BJ (cell line): Measurements from ENCODE around the gene TEX9. TPM values are rescaled to one million over a fixed set of nuclear protein-coding genes. Genes with fewer than 3 reads are reported as not detected.
"Not testable (repeated sequence)": the region's sequence is repeated elsewhere in the genome, so short reads cannot be mapped to it uniquely, and the experiment has no call there.

Source experiments
- CTCF ChIA-PET: fragments of 350-600 bp; formaldehyde crosslinking; extraction: SDS; loops from one replicate; lab custom pipeline; 2021; ENCODE audit warnings: antibody characterized with exemption, inconsistent platforms; lab: Yijun Ruan, JAX
- POLR2A ChIA-PET: fragments of 300-600 bp; sonication (Branson Sonifier 250); formaldehyde crosslinking; extraction: SDS; loops from one replicate; lab custom pipeline; 2021; ENCODE audit warnings: antibody characterized with exemption; lab: Charles Lee
- DNase-seq: peaks from one replicate; pipeline ENCODE4 v3.0.0-alpha.2; 2011; ENCODE audit warnings: low read depth
- H3K27me3 ChIP-seq: 2 replicates; pipeline ENCODE4 v1.6.0; 2011; ENCODE audit warnings: low read length; ENCODE audit not compliant: control insufficient read depth, insufficient read depth
- H3K36me3 ChIP-seq: 2 replicates; pipeline ENCODE4 v1.5.1; 2011; ENCODE audit warnings: low read length; ENCODE audit not compliant: control insufficient read depth, insufficient read depth
- H3K4me3 ChIP-seq: 2 replicates; pipeline ENCODE4 v1.5.1; 2011; ENCODE audit warnings: low read depth, mild to moderate bottlenecking, control low read depth, low read length
- CTCF ChIP-seq: IDR thresholded peaks from 2 replicates; pipeline ENCODE4 v1.5.1; 2011; ENCODE audit warnings: low read depth, mild to moderate bottlenecking, control low read depth, inconsistent platforms, low read length, moderate library complexity; ENCODE audit not compliant: insufficient read depth
- polyA plus RNA-seq: library from polyadenylated mRNA; depleted of rRNA; stranded (reverse); fragments of >200 nt; gene quantifications from 2 replicates; pipeline ENCODE4 v1.2.3, GENCODE V29; 2011

TEX9 gene
- polyA plus RNA-seq, 1 experiment: 0.72 TPM

DNA sequence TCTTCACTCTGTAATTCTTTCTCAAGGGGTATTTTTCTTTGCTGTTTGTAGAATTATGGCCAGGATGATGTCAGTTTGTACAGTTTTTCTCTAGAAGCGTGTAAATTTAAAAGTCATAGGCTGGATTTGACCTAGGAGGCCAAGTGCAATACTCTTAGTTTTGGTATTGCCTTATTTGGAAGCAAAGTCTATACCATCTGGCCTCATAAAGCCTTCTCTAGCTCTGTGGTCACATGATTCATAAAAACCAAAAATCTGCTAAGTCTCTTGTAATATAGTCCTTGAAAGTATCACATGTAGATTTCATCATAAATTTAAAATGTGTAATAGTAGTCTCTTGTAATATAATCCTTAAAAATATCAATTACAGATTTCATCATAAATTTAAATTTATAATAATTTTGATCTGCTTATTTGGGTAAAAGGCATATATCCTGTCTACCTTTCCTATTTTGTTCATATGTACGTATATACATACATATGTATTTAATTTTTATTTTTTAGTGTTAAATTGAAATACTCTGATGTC, 25.6 kb downstream of the TEX9 start:
- ChIA-PET POLR2A (no interaction called here), CTCF (no interaction called here)
- no peak for TF ChIP-seq CTCF
- H3K36me3 ChIP-seq: no peaks in the 10 kb centered on the region
- no peak overlapping the region for H3K4me3 ChIP-seq
- DNase-seq: no peak
- no peaks in the 10 kb centered on the region for H3K27me3 ChIP-seq

DNA sequence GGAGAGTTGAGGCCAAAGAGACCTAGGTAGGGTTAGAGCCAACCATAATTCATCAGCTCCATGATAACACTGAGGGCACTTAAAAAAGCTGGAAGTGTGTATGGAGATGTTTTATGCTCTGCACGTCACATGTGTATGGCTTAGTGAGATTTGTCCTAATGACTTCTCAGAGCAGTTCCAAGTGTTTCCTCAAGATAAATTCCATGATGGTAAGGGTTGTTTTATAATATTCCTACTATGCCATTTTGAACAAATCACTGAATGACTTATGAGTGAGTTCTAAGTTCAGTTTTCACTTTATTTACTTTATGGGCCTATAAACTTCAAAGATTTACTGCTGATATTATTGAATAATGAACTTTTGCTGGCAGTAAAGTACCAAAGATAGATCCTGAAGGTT, 28.1 kb downstream of the TEX9 start:
- DNase-seq: no peak
- ChIA-PET CTCF (no interaction called here), POLR2A (no interaction called here)
- no peak for TF ChIP-seq CTCF
- H3K36me3 ChIP-seq: no peaks in the 10 kb centered on the region
- no peaks in the 10 kb centered on the region for H3K27me3 ChIP-seq
- no peak overlapping the region for H3K4me3 ChIP-seq

DNA sequence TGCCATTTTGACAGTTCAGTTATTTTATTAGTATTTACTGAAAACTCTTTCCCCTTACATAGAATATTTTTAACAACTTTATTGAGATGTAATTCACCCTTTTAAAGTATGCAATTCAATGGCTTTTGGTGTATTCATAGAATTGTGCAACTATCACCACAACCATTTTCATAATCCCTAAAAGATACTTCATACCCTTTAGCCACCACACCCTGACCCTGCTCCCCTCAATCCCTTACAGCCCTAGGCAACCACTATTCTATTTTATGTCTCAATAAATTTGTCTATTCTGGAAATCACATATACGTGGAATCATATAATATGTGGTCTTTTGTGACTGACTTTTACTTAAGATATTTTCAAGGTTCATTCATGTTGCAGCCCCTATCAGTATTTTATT, 29.7 kb downstream of the TEX9 start:
- CTCF ChIA-PET: no interaction called here
- DNase-seq: no peak
- no peak for TF ChIP-seq CTCF

DNA sequence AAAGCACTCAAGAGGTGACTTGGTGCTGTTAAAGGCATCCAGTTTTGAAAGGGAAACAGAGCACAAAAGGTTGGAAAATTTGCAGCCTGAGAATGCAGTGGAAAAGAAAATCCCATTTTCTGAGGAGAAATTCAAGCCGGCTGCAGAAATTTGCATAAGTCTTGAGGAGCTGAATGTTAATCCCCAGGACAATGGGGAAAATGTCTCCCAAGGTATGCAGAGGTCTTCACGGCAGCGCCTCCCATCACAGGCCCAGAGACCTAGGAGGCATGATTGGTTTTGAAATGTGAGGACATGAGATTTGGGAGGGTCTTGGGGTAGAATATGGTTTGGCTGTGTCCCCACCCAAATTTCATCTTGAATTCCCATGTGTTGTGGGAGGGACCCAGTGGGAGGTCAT, 32.1 kb downstream of the TEX9 start:
- POLR2A ChIA-PET, H3K27me3 ChIP-seq, H3K4me3 ChIP-seq, DNase-seq, H3K36me3 ChIP-seq, CTCF ChIA-PET: not testable (repeated sequence)

More for the DNA sequence above, 29.7 kb downstream of the TEX9 start:
- Histone ChIP-seq H3K27me3 (no peaks in the 10 kb centered on the region), H3K36me3 (no peaks in the 10 kb centered on the region), H3K4me3 (no peak overlapping the region)
- POLR2A ChIA-PET: no interaction called here

DNA sequence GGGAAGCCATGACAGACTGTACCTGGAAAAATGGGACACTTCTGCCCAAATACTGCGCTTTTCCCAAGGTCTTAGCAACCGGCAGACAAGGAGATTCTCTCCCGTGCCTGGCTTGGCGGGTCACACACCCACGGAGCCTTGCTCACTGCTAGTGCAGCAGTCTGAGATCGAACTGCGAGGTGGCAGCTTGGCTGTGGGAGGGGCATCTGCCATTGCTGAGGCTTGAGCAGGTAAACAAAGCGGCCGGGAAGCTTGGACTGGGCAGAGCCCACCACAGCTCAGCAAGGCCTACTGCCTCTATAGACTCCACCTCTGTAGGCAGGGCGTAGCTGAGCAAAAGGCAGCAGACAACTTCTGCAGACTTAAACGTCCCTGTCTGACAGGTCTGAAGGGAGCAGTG, 34.0 kb downstream of the TEX9 start:
- DNase-seq, H3K36me3 ChIP-seq, POLR2A ChIA-PET, H3K4me3 ChIP-seq, H3K27me3 ChIP-seq, CTCF ChIA-PET: not testable (repeated sequence)

DNA sequence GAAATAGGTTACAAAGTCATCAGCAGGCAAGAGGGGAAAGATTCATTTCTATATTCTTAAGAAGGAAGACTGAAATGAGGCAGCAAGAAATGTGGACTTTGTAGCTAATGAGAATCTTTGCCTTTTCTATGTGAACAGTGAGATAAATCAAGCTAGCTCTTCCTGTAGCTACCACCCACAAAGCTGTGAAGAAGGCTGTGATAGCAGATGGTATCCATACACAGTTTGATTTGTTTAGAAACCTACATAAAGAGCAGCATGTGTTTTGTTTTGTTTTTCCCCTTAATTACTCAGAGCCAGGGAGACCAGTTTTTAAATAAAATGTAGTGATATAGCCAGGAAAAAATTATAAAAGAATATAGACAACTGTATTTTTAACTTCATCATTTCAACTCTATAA, 45.5 kb downstream of the TEX9 start:
- no peak for DNase-seq
- H3K27me3 ChIP-seq: no peaks in the 10 kb centered on the region
- ChIA-PET POLR2A (no interaction called here), CTCF (no interaction called here)
- no peak for TF ChIP-seq CTCF
- no peaks in the 10 kb centered on the region for H3K36me3 ChIP-seq
- no peak overlapping the region for H3K4me3 ChIP-seq
